Peyer's patch (tissue), 4 donors: Measurements from ENCODE around the gene PDXK. TPM values are rescaled to one million over a fixed set of nuclear protein-coding genes. Genes with fewer than 3 reads are reported as not detected.

Source experiments
- DNase-seq, 3 donors: peaks; one replicate each; pipeline ENCODE4 v3.0.0-alpha.2; 2017 to 2019
- H3K27ac ChIP-seq, 4 donors: fragments of 200-600 bp; sonication (generic); one replicate each; pipeline ENCODE4 v1.5.1; 2016 to 2019
- H3K27me3 ChIP-seq, 2 donors: fragments of 200-600 bp; sonication (generic); one replicate each; pipeline ENCODE4 v1.5.1; 2019
- H3K36me3 ChIP-seq, 3 donors: fragments of 200-600 bp; sonication (generic); one replicate each; pipeline ENCODE4 v1.5.1; 2016 to 2019
- H3K4me1 ChIP-seq, 4 donors: fragments of 200-600 bp; sonication (generic); one replicate each; pipeline ENCODE4 v1.5.1; 2016 to 2019
- H3K4me3 ChIP-seq, 4 donors: fragments of 200-600 bp; sonication (generic); 1 replicate in 3 of 4; 2 replicates in 1 of 4; pipeline ENCODE4 v1.5.1; 2016 to 2019; ENCODE audit warnings: mild to moderate bottlenecking in 1 of 4
- H3K9me3 ChIP-seq, 4 donors: fragments of 200-600 bp; sonication (generic); one replicate each; pipeline ENCODE4 v1.5.1; 2016 to 2019; ENCODE audit warnings: mild to moderate bottlenecking in 1 of 4
- CTCF ChIP-seq, 6 experiments: fragments of 450-650 bp in 4 of 6; fragments of 200-600 bp in 2 of 6; sonication (generic) in 1 of 6; IDR thresholded peaks; one replicate each; pipeline ENCODE4 v1.5.1; 2017 to 2019; ENCODE audit warnings: antibody characterized with exemption in 6 of 6, mild to moderate bottlenecking in 3 of 6, moderate library complexity in 1 of 6
- POLR2A ChIP-seq, 2 donors: fragments of 450-650 bp; IDR thresholded peaks; one replicate each; pipeline ENCODE4 v1.5.1; 2017; ENCODE audit warnings: antibody characterized with exemption in 2 of 2, mild to moderate bottlenecking in 2 of 2, moderate library complexity in 2 of 2
- total RNA-seq, 4 donors: library from RNA; depleted of rRNA; stranded (reverse); fragments of >200 nt; gene quantifications; one replicate each; pipeline ENCODE4 v1.1.0, GENCODE V29; 2016

The PDXK gene
- total RNA-seq, 4 donors from 2014 or later, result 83.3 to 206 (median 152) TPM

GRCh38 chr21:43792406-43792805 lies 73.5 kb downstream of the PDXK start:
- Histone ChIP-seq H3K36me3 (peaks cover 0 to 57% (median 0%) of the 10 kb centered on the region in 3 donors), H3K4me3 (no peak overlapping the region), H3K4me1 (peaks cover 0 to 18% (median 3%) of the 10 kb centered on the region in 4 donors), H3K27me3 (no peaks in the 10 kb centered on the region), H3K27ac (no peak overlapping the region), H3K9me3 (no peaks in the 10 kb centered on the region)
- DNase-seq, result no peak
- TF ChIP-seq CTCF (IDR thresholded peaks at IDR 0.05), result no peak
- TF ChIP-seq POLR2A (IDR thresholded peaks at IDR 0.05), result no peak

GRCh38 chr21:43793243-43793642 lies 74.3 kb downstream of the PDXK start:
- H3K27ac ChIP-seq, result no peak overlapping the region
- no peak overlapping the region for H3K4me3 ChIP-seq
- H3K27me3 ChIP-seq, result no peaks in the 10 kb centered on the region
- DNase-seq, result no peak
- peaks cover 0 to 18% (median 3%) of the 10 kb centered on the region in 4 donors for H3K4me1 ChIP-seq
- peaks cover 0 to 65% (median 0%) of the 10 kb centered on the region in 3 donors for H3K36me3 ChIP-seq
- no peaks in the 10 kb centered on the region for H3K9me3 ChIP-seq
- TF ChIP-seq POLR2A (IDR thresholded peaks at IDR 0.05) (no peak), CTCF (IDR thresholded peaks at IDR 0.05) (no peak)

GRCh38 chr21:43794311-43794710 lies 75.4 kb downstream of the PDXK start:
- Histone ChIP-seq H3K36me3 (peaks cover 0 to 76% (median 0%) of the 10 kb centered on the region in 3 donors), H3K27ac (no peak overlapping the region), H3K4me1 (peaks cover 0 to 13% (median 3%) of the 10 kb centered on the region in 4 donors), H3K27me3 (no peaks in the 10 kb centered on the region), H3K9me3 (no peaks in the 10 kb centered on the region), H3K4me3 (no peak overlapping the region)
- TF ChIP-seq CTCF (IDR thresholded peaks at IDR 0.05) (no peak), POLR2A (IDR thresholded peaks at IDR 0.05) (no peak)
- DNase-seq, result no peak

GRCh38 chr21:43794857-43795256 lies 75.9 kb downstream of the PDXK start:
- H3K36me3 ChIP-seq, result peaks cover 0 to 82% (median 0%) of the 10 kb centered on the region in 3 donors
- peaks cover 0 to 12% (median 3%) of the 10 kb centered on the region in 4 donors for H3K4me1 ChIP-seq
- TF ChIP-seq CTCF (IDR thresholded peaks at IDR 0.05) (no peak), POLR2A (IDR thresholded peaks at IDR 0.05) (no peak)

GRCh38 chr21:43797415-43797814 lies 78.5 kb downstream of the PDXK start:
- Histone ChIP-seq H3K9me3 (no peaks in the 10 kb centered on the region), H3K27ac (no peak overlapping the region), H3K27me3 (no peaks in the 10 kb centered on the region), H3K4me3 (no peak overlapping the region), H3K4me1 (no peaks in the 10 kb centered on the region), H3K36me3 (peaks cover 0 to 96% (median 0%) of the 10 kb centered on the region in 3 donors)
- TF ChIP-seq POLR2A (IDR thresholded peaks at IDR 0.05) (no peak), CTCF (IDR thresholded peaks at IDR 0.05) (no peak)
- no peak for DNase-seq

More at GRCh38 chr21:43794857-43795256, 75.9 kb downstream of the PDXK start:
- Histone ChIP-seq H3K4me3 (no peak overlapping the region), H3K27ac (no peak overlapping the region), H3K27me3 (no peaks in the 10 kb centered on the region), H3K9me3 (no peaks in the 10 kb centered on the region)
- DNase-seq, result no peak
